ENCODE results near the gene GPALPP1.

The GPALPP1 gene

DNA sequence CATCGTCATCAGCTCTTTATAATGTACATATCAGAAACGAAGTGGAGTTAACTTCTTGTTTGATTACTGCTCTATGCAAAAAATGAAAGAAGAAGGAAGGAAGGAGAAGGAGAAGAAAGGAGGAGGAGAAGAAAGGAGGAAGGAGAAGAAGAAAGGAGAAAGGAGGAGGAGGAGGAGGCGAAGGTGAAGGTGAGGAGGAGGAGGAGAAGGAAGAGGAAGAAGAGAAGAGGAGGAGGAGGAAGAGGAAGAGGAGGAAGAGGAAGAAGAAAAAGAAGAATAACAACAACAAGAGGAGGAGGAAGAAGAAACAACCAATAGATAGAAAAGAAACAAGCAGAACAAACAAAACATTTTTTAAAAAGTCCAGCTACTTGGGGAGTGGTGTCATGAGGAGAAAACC is 13.1 kb upstream of the GPALPP1 start:
- no peak for DNase-seq (ENCODE audit: low spot score)
- no peak for TF ChIP-seq CTCF (IDR thresholded peaks at IDR 0.05)
- Histone ChIP-seq H3K27ac (no peak overlapping the region), H3K4me3 (no peak overlapping the region)

DNA sequence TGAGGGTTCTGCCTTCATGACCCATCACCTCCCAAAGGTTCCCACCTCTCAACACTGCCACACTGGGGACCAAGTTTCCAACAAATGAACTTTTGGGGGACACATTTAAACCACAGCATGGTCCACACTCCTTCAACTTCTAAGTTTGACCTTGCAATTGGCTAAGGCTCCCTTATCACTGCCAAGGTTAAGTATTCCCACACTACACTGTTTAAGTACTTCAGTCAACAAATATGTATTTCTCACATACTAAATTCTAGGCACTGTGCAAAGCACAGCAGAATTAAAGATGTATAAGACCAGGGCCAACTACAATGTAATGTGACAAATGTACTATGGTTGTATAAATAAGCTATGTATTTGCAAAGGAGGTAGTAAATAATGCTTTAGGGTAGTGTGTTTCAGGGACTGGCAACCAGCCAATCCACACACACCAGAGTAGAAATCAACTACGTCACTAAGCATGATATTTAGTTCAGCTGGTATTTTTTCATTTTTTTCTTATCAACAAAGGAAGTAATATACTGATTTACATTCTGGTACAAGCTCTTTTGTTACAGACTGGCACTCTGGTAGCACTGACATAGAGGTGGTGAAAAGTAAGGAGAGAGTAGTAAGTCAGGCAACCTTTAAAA is 12.3 kb upstream of the GPALPP1 start:
- H3K27ac ChIP-seq: no peak overlapping the region

GRCh38 chr13:44978328-44978727 is 11.0 kb upstream of the GPALPP1 start:
- Histone ChIP-seq H3K4me3 (no peak overlapping the region), H3K27ac (no peak overlapping the region)
- DNase-seq (ENCODE audit: low spot score): no peak
- TF ChIP-seq CTCF (IDR thresholded peaks at IDR 0.05): no peak

More for the DNA sequence above, 12.3 kb upstream of the GPALPP1 start:
- no peak for DNase-seq (ENCODE audit: low spot score)
- no peak for TF ChIP-seq CTCF (IDR thresholded peaks at IDR 0.05)
- no peak overlapping the region for H3K4me3 ChIP-seq

DNA sequence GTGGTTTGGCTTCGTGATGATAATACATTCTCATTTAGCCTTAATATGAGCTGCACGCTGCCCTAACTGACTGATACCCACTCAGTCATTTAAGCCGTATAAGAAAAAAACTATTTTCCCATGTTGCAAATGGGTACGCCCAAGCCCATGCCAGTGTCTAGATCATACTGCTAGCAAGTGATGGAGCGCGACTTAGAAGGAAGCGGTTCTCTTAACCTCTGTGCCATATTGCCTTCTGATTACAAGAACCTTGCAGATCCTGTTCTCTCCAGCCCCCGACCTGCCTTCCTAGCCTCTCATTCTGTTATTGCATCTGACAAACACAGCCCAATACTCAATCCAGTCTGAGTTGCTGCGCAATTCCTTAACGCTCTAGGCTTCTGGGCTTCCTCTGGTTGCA is 603 bp downstream of the GPALPP1 start:
- peak overlapping the region; percentile 89 to 94 for H3K27ac ChIP-seq
- DNase-seq (ENCODE audit: low spot score): no peak
- no peak for TF ChIP-seq CTCF (IDR thresholded peaks at IDR 0.05)
- H3K4me3 ChIP-seq: peak overlapping the region; percentile 99

DNA sequence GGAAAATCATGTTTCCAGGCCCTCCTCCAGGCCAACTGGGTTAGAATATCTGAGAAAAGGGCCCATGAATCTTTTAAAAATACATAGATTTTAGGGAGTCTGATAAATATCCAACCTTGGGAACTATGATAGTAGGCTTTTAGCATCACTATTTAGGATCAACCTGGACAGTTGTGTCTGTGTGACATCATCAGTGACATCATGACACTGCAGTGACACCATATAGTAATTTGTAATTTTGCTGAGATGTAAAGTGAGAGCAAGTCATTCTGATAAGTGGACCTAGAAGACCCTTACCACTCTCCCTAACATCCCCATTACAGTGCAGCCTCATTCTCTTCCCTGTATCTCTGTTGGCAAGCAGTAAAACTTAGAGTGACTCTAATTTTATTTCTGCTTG is 14.1 kb downstream of the GPALPP1 start:
- TF ChIP-seq CTCF (IDR thresholded peaks at IDR 0.05): no peak
- DNase-seq (ENCODE audit: low spot score): no peak
- H3K27ac ChIP-seq: no peak overlapping the region
- no peak overlapping the region for H3K4me3 ChIP-seq

GRCh38 chr13:45004096-45004495 is 14.8 kb downstream of the GPALPP1 start:
- no peak for DNase-seq (ENCODE audit: low spot score)
- Histone ChIP-seq H3K27ac (no peak overlapping the region), H3K4me3 (no peak overlapping the region)
- no peak for TF ChIP-seq CTCF (IDR thresholded peaks at IDR 0.05)

- no peak for DNase-seq (ENCODE audit: low spot score)
- no peak overlapping the region for H3K4me3 ChIP-seq
- no peak overlapping the region for H3K27ac ChIP-seq
- TF ChIP-seq CTCF (IDR thresholded peaks at IDR 0.05): no peak
These were observed 17.9 kb downstream of the GPALPP1 start for GRCh38 chr13:45007225-45007624.
